HG02970 (cell line): ENCODE measurements around the gene GALR2.
"Not testable (repeated sequence)": the region's sequence is repeated elsewhere in the genome, so short reads cannot be mapped to it uniquely, and the experiment has no call there.

Source experiments
- ATAC-seq: cut with Tn5 transposase; IDR thresholded peaks from one replicate; pipeline ENCODE4 v1.9.1; 2021; ENCODE audit warnings: mild to moderate bottlenecking, moderate library complexity, moderate number of reproducible peaks; ENCODE audit not compliant: unreplicated experiment, low FRiP score

Gene GALR2

GRCh38 chr17:76049836-76050537 is 24.6 kb upstream of the GALR2 start:
- ATAC-seq, result no peak

DNA sequence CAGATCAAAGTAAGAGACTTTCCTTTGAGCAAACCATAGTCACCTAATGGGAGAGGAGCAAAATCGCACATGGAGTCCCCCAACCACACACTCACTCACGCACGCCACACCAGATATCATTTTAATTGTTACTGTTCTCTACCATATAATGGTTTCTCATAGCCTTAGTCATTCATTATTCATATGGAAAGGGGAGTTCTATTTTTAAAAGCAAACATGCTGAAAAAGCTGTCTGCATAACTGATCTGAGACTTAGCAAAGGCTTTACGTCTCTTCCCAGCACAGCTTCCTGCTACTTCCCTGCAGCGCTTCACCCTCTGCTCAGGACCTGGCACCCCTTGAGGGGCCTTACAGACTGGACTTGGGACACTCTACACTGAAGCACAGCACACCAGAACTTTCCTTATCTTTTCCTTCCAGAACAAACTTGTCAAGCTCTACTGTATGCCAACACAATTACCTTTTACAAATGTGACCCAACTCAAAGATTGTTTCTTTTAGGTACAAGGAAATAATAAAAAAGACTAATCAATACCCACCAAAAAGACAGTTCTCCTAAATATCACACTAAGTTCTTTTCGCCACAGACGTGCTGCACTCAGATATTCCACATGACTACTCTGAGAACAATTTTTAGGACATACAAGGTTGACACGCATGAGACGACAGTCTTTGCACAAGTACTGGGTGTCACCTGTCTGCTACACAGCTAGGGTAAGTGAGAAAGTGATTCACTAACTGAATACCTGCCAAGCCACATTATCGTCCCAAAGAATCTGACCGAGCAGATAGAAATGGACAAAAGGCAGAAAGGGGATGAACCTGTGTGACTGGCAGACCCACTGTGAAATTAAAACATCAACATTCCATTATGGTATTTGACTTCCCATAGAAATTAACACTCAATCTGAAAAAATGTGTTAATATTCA is 23.8 kb upstream of the GALR2 start:
- ATAC-seq, result no peak

GRCh38 chr17:76051561-76051960 is 23.0 kb upstream of the GALR2 start:
- ATAC-seq, result no peak

DNA sequence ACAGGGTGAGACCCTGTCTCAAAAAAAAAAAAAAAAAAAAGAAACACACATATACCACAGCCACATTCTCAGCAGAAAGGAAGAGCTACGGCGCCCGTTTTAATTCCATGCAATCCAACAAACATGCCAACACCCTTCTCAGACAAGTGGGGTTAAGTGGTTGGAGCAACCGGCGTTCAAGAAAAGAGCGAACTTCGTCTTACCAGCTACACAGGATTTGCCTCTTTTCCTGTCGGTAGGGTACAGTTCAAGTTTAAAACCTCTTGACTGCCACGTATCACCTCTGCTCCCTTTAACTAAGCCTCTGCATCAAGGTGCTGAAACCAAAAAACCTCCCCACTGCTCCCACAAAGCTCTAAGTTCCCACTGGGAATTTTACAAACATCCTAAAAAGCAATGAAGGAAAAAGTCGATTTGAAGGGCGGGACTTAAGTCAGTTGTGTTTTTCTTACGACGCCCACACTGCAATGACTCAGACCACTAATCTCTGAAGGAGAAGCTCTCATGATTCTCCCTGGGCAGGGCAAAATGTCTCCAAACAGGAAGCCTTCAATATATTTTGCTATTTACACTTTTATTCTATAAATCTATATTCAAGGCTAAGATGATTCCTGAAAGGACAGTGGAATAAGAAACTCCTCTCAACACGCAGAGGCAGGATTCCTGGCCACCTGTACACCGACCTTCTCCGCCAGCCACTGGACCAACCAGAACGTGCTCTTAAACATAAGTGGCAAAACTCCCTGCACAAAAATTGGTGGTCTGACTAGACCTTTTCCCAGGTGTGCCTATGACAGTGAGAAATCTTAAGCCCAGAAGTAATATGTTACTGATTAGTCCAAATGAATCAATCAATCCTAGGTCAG is 21.1 kb upstream of the GALR2 start:
- ATAC-seq, result no peak

DNA sequence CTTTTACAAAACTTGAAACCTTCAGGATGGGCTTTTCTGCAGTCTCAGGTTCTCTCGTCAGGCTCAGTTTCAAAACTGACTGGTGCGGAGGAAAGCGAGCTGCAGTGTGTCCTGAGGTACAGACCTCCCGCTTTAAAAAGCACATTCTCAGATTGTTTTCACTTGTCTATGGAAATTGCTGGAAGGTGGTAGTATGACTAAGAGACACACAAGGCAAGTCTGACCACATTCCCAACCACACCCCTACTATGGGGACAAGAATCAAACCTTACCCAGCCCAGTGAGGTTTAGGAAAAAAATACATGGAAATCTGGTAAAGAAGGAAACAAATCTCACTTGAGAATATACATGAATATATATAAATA is 20.5 kb upstream of the GALR2 start:
- ATAC-seq, result no peak

GRCh38 chr17:76056882-76057281 is 17.7 kb upstream of the GALR2 start:
- no peak for ATAC-seq

DNA sequence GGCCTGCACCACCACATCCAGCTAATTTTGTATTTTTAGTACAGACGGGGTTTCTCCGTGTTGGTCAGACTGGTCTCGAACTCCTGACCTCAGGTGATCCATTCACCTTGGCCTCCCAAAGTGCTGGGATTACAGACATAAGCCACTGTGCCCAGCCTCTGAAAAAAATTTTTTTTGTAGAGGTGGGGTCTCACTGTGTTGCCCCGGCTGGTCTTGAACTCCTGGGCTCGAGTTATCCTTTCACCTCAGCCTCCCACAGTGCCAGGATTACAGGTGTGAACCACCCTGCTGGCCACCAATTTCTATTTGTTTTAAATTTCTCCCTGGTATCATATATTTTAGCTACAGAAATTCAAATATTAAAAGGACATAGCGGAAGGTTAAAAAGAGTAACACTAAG is 16.3 kb upstream of the GALR2 start:
- not testable (repeated sequence) for ATAC-seq

DNA sequence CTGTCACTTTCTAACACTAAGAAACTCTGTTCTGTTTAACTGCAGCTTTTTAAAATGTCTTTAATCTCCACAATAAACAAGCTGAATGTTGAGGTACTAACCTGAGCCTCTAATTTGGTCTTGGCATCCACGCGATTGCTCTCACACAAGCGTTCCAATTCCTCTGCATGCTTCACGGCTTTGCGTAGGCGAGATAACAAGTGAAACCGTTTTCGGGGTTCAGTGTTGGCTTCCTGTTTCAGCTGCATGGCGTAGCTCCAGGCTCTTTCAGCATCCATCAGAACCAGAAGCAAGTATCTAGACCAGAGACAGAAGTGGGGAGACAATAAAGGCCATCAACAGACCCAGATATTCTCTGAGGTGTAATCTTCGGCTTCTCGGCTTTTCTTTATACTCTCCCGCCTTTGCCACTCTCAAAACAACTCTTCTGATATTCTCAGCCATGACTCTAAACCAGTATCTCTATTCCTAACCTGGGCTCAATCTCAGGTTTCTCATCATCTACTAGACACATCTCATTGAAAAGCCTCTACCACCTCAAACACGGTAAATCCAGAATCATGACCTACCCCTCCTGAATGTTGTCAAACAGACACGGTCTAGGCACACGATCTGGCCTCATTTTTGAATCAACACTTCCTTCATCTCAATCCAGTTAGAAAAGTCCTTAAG is 10.6 kb upstream of the GALR2 start:
- ATAC-seq, result no peak

DNA sequence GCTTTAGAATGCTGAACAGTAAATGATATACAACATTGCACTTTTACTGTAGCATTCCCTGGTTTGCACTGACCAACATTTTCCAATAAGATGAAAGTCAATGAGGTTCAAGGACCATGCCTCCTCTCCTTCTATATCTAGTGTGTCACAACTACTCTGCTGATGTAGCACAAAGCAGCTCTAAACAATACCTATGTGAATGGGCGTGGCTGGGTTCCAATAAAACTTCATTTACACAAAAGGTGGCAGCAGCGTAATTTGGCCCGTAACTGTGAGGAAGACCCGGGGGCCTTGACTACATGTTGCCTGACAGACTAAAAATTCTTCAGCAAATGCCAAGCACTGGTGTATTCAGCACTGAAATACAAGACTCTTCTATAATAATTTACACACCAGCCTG is 8.8 kb upstream of the GALR2 start:
- ATAC-seq, result no peak

GRCh38 chr17:76071531-76072147 is 2.9 kb upstream of the GALR2 start:
- ATAC-seq, result no peak

DNA sequence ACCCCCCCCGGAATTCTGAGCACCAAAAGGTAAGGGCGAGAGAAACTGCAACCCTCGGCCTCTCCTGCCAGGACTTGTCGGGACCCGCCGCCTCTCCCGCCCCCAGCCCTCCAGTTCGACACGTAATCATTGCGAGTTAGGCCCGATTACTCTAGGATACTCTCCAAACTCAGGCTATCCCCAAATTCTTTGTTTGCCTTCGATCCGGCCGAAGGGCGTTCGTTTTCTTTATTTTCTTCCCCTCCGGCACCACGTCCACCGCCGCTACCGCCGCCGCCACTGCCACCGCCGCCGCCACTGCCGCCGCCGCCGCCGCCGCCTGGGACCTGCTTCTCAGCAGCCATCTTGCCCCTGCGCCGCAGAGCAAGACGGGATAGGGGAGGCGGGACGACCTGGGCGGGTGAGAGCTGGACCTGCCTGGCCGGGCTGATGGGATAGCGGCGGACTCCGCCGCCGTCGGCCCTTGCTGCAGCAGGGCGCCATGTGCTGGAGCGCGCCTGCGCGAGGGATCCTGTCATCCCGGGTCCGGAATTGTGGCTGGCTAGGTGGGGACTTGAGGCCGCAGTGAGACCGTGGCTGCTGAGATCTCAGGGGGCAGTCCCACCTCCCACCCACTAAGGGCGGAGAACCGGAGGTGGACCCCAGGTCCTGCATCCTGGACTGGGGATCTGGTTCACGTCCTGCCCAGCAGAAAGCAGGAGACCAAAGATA is 2.3 kb upstream of the GALR2 start, which contains the start of gene SRP68:
Gene SRP68, minus strand, starts transcription at position 370 of the 711 bp plus-strand sequence. Its CDS starts 26 bp downstream, at position 344.
- ATAC-seq, result peak; percentile 72

GRCh38 chr17:76075364-76076145 is 974 bp downstream of the GALR2 start:
- no peak for ATAC-seq

- ATAC-seq, result no peak
Observed at GRCh38 chr17:76076146-76076764, 1.7 kb downstream of the GALR2 start.

- no peak for ATAC-seq
Observed at GRCh38 chr17:76076765-76077583, 2.4 kb downstream of the GALR2 start.

DNA sequence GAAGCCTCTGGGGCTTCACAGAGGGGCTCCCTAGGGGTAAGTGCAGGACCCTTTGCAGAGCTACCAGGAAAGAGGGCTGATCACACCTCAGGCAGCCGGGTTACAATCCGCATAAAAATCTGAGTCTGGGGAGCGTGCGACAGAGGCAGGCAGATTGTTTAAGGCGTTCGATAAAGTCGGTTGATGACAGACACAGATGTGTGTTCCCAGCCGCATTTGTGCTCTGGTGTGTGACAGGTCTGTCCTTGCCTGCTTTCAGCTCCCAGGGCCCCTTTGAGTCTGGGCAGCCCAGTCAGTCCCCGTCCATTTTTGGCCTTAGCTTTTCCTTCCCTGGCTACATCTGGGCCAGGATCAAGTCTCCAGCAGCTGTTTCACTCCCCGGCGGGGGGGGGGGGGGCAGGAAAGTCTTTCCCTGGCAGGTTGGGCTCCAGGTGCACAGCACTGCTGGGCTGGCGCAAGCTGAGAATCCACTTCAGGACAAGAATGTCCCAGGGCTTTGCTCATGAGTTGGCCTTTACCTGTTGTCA is 3.1 kb downstream of the GALR2 start:
- no peak for ATAC-seq

DNA sequence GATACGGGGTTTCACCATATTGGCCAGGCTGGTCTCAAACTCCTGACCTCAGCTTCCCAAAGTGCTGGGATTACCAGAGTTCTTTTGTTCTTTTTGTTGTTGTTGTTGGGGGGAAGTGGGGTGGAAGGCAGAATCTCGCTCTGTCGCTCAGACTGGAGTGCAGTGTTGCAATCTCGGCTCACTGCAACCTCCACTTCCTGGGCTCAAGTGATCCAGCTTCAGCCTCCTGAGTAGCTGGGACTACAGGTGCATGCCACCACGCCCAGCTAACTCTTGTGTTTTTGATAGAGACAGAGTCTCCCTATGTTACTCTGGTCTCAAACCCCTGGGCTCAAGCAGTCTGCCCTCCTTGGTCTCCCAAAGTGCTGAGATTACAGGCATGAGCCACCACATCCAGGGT is 3.8 kb downstream of the GALR2 start:
- ATAC-seq, result not testable (repeated sequence)
